ENCODE measurements around the gene PBX1. TPM values are rescaled to one million over a fixed set of nuclear protein-coding genes. Genes with fewer than 3 reads are reported as not detected.

The PBX1 gene
- total and polyA plus RNA-seq, 2 donors (not counting 3 experiments of a cell fraction or from before 2014, with no cell fraction given) = 10.7 to 24.1 TPM

DNA sequence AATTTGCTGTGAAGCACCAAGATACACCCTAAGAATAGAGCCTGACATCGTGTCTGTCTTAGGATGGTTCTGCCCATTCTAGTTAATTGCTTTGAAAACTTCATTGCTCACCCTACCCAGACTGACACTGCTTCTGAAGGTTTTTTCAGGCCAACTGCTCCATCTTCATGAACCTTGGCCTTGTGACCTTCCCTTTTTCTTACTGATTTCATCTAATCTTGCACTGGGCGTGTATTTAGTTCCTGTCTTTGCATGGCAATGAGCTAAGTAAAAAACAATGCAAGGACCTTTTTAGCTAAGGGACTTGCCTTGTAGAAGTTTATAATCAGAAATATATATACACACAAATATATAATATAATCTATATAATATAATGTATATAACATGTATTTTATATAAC, 108.0 kb downstream of the PBX1 start:
- intact Hi-C loops (cut with micrococcal nuclease) = no loop called here
- no peaks in the 10 kb centered on the region for H3K9me1 ChIP-seq (replicated peaks; ENCODE audit: control insufficient read depth, extremely low read depth, insufficient read depth, low read length)
- H3K36me3 ChIP-seq (ENCODE audit: control insufficient read depth in 2 of 2, extremely low read depth in 1 of 2, insufficient read depth in 2 of 2, low read length in 2 of 2) = no peaks in the 10 kb centered on the region
- no peaks in the 10 kb centered on the region for H3K9me3 ChIP-seq (replicated peaks; ENCODE audit: control insufficient read depth, insufficient read depth, low read length)
- no peaks in the 10 kb centered on the region for H3K79me2 ChIP-seq (ENCODE audit: control insufficient read depth, insufficient read depth, low read length)
- H3K9ac ChIP-seq (replicated peaks; ENCODE audit: extremely low read depth, insufficient read depth, low read length) = no peak overlapping the region
- no peak overlapping the region for H3K4me2 ChIP-seq (ENCODE audit: insufficient read depth, low read length)
- H3K27ac ChIP-seq (ENCODE audit: insufficient read depth, low read depth, low read length) = no peak overlapping the region
- H3K27me3 ChIP-seq (ENCODE audit: control insufficient read depth in 2 of 2, insufficient read depth in 2 of 2, low read length in 2 of 2) = no peaks in the 10 kb centered on the region
- no TSS peak for BruUV-seq (replicated peaks)
- CTCF ChIA-PET = interaction anchor here (1.5 kb wide), 1 partner anchor 8 kb away, joined by 4 read pairs; no protein-coding TSS in a partner anchor
- no peaks in the 10 kb centered on the region for H3K4me1 ChIP-seq (ENCODE audit: control insufficient read depth, extremely low read depth, insufficient read depth, low read length)
- H4K20me1 ChIP-seq (replicated peaks; ENCODE audit: control insufficient read depth, extremely low read depth, insufficient read depth, low read length) = no peaks in the 10 kb centered on the region
- no peak overlapping the region for H3K4me3 ChIP-seq (replicated peaks in 1 of 3; ENCODE audit: insufficient read depth in 1 of 3, low read depth in 1 of 3, low read length in 3 of 3)
- POLR2A ChIA-PET = no interaction called here
- DNase-seq (ENCODE audit: low read depth, low spot score) (no peak), FAIRE-seq (no peak)
- dilution Hi-C loops (cut with MboI; ENCODE audit: extremely low pct_ligation_motif_present, low sequenced_read_pairs) = no loop called here
- TF ChIP-seq EZH2 (IDR thresholded peaks at IDR 0.05; ENCODE audit: borderline replicate concordance, low read depth, low read length, severe bottlenecking) (no peak), GATA2 (IDR thresholded peaks at IDR 0.05; ENCODE audit: insufficient read depth, insufficient read length, low read depth, low read length) (no peak)
- TF ChIP-seq, protein P1, sequence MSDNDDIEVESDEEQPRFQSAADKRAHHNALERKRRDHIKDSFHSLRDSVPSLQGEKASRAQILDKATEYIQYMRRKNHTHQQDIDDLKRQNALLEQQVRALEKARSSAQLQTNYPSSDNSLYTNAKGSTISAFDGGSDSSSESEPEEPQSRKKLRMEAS (IDR thresholded peaks at IDR 0.05; ENCODE audit: insufficient read depth, insufficient read length) = no peak
- no peak overlapping the region for H2AFZ ChIP-seq (ENCODE audit: low read depth, low read length)

DNA sequence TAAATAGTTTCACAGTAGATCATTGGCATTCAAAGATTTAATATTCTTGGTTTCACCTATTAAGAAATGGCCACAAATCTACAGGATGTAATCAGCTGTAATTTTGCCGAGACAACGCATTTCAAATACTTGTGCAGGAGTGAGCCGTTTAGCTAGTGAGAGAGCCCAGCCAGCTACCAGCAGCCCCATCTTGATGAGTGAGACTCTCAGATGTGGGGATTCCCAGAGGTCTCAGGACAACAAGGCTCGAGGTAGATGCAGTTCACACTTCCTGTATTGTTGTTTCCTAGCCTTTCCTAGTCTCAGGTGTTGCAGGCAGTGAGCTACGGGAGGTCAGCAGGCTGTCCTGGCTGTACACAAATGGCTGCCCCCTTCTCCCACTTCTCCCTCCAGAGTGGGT, 108.6 kb downstream of the PBX1 start:
- no TSS peak for BruUV-seq (replicated peaks)
- no peak overlapping the region for H3K27ac ChIP-seq (ENCODE audit: insufficient read depth, low read depth, low read length)
- no peak for FAIRE-seq
- H3K9ac ChIP-seq (replicated peaks; ENCODE audit: extremely low read depth, insufficient read depth, low read length) = no peak overlapping the region
- TF ChIP-seq POLR2AphosphoS5 (IDR thresholded peaks at IDR 0.05; ENCODE audit: insufficient read depth, low read depth, low read length) (no peak), EZH2 (IDR thresholded peaks at IDR 0.05; ENCODE audit: borderline replicate concordance, low read depth, low read length, severe bottlenecking) (no peak)
- TF ChIP-seq, protein P2, sequence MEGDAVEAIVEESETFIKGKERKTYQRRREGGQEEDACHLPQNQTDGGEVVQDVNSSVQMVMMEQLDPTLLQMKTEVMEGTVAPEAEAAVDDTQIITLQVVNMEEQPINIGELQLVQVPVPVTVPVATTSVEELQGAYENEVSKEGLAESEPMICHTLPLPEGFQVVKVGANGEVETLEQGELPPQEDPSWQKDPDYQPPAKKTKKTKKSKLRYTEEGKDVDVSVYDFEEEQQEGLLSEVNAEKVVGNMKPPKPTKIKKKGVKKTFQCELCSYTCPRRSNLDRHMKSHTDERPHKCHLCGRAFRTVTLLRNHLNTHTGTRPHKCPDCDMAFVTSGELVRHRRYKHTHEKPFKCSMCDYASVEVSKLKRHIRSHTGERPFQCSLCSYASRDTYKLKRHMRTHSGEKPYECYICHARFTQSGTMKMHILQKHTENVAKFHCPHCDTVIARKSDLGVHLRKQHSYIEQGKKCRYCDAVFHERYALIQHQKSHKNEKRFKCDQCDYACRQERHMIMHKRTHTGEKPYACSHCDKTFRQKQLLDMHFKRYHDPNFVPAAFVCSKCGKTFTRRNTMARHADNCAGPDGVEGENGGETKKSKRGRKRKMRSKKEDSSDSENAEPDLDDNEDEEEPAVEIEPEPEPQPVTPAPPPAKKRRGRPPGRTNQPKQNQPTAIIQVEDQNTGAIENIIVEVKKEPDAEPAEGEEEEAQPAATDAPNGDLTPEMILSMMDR (IDR thresholded peaks at IDR 0.05; ENCODE audit: extremely low read depth in 1 of 2, insufficient read depth in 1 of 2, low read depth in 1 of 2, low read length in 2 of 2) = no peak
- POLR2A ChIA-PET = no interaction called here
- intact Hi-C loops (cut with micrococcal nuclease) (no loop called here), dilution Hi-C loops (cut with MboI; ENCODE audit: extremely low pct_ligation_motif_present, low sequenced_read_pairs) (no loop called here)
- H2AFZ ChIP-seq (ENCODE audit: low read depth, low read length) = no peak overlapping the region
- H4K20me1 ChIP-seq (replicated peaks; ENCODE audit: control insufficient read depth, extremely low read depth, insufficient read depth, low read length) = no peaks in the 10 kb centered on the region
- no peaks in the 10 kb centered on the region for H3K9me1 ChIP-seq (replicated peaks; ENCODE audit: control insufficient read depth, extremely low read depth, insufficient read depth, low read length)
- no peak overlapping the region for H3K4me2 ChIP-seq (ENCODE audit: insufficient read depth, low read length)
- CTCF ChIA-PET = interaction anchor here (1.5 kb wide), 1 partner anchor 9 kb away, joined by 4 read pairs; no protein-coding TSS in a partner anchor
- H3K79me2 ChIP-seq (ENCODE audit: control insufficient read depth, insufficient read depth, low read length) = no peaks in the 10 kb centered on the region
- no peaks in the 10 kb centered on the region for H3K4me1 ChIP-seq (ENCODE audit: control insufficient read depth, extremely low read depth, insufficient read depth, low read length)
- H3K9me3 ChIP-seq (replicated peaks; ENCODE audit: control insufficient read depth, insufficient read depth, low read length) = no peaks in the 10 kb centered on the region
- H3K36me3 ChIP-seq (ENCODE audit: control insufficient read depth in 2 of 2, extremely low read depth in 1 of 2, insufficient read depth in 2 of 2, low read length in 2 of 2) = no peaks in the 10 kb centered on the region
- no peak overlapping the region for H3K4me3 ChIP-seq (replicated peaks in 1 of 3; ENCODE audit: insufficient read depth in 1 of 3, low read depth in 1 of 3, low read length in 3 of 3)
- DNase-seq (ENCODE audit: low read depth, low spot score) = no peak
- no peaks in the 10 kb centered on the region for H3K27me3 ChIP-seq (ENCODE audit: control insufficient read depth in 2 of 2, insufficient read depth in 2 of 2, low read length in 2 of 2)
